NCI-H1436 treated with DMSO at 0.1 percent for 48 hours (cell line): Measurements from ENCODE around the gene PPEF1.

ENCODE experiments used
- DNase-seq: peaks from one replicate; lab custom pipeline; 2025; lab: John Stamatoyannopoulos, UW

Gene PPEF1, protein sequence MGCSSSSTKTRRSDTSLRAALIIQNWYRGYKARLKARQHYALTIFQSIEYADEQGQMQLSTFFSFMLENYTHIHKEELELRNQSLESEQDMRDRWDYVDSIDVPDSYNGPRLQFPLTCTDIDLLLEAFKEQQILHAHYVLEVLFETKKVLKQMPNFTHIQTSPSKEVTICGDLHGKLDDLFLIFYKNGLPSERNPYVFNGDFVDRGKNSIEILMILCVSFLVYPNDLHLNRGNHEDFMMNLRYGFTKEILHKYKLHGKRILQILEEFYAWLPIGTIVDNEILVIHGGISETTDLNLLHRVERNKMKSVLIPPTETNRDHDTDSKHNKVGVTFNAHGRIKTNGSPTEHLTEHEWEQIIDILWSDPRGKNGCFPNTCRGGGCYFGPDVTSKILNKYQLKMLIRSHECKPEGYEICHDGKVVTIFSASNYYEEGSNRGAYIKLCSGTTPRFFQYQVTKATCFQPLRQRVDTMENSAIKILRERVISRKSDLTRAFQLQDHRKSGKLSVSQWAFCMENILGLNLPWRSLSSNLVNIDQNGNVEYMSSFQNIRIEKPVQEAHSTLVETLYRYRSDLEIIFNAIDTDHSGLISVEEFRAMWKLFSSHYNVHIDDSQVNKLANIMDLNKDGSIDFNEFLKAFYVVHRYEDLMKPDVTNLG

DNA sequence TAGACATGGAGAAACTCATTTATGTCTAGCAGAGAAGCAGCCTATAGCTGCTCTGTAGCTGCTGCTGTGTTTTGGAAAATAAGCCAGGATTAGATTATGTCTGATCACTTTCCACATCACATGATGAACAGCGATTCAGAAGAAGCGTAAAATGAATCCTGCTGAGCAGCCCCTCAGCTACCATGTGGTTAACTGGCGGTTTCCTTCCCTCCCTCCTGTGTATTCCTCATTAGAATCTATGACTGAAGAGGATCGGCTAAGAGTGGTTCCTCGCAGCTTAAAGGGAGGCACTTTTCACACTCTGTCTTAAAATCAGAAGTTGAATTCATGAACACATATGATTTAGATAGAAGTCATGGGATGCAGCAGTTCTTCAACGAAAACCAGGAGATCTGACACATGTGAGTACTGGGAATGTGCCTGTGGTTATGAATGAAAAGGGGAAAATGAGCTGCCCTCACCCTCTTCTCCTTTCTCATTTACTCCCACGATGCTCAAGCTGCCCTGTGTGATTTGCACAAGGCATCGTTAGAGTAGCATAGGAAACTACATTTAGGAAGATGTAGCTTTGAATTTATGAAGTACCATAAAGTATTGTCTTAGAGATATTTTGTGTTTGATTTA, at the start of gene PPEF1:
Gene PPEF1 (plus strand): TSS at position 220 of the 624 bp plus-strand sequence. CDS start 136 bp downstream, at position 356.
- no peak for DNase-seq

DNA sequence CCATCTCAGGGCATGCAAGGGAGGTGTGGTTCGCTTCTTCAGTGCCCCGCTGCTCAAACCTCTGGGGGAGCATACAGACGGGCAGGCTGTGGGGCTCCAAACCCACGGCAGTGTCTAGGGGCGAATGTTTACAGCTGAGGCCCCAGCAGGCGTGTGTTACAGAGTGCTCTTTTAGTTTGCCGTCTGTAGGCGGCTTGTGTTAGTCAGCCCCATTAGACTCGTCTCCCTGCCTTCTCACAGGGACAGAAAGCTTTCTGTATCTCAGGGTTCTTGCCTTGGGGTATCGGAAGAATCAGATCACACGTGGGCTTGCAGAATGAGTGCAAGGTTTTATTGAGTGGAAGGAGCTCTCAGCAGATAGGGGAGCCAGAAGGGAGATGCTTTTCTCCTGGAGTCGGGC, 46.2 kb upstream of the PPEF1 start:
- DNase-seq: no peak

DNA sequence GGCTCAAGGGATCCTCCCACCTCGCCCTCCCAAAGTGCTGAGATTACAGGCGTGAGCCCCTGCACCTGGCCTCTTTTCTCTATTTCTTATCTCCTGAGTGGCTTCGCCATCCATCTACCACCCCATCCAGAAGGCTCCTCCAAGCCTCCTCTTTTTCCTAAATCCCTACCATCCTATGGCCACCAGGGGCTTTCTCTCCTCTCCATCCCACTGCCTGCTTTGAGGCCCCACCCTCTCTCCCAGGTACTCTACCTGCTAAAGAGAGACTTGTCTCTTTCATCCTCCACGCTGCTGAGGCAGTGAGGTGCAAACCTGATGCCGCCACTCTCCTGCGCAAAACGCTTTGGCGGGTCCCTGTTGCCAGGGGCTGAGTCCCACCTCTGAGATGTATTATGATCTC, 42.5 kb upstream of the PPEF1 start:
- no peak for DNase-seq

DNA sequence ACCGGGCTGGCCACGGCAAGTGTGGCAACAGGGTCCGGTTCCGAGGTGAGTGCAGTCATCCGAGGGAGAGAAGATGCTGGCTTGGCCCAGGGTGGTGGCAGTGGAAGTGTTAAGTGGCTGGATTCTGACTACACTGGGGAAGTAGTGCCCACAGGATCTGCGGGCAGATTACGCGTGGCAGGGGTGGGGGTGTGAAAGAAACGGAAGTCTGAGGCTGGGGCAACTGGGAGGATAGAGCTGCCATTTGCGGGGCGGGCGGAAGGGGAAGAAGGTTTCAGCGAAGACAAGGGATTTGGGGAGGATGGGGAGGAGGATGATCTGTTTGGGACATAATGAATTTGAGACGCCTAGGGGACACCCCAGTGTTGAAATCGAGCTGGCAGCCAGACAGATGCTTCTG, 40.8 kb upstream of the PPEF1 start:
- no peak for DNase-seq

DNA sequence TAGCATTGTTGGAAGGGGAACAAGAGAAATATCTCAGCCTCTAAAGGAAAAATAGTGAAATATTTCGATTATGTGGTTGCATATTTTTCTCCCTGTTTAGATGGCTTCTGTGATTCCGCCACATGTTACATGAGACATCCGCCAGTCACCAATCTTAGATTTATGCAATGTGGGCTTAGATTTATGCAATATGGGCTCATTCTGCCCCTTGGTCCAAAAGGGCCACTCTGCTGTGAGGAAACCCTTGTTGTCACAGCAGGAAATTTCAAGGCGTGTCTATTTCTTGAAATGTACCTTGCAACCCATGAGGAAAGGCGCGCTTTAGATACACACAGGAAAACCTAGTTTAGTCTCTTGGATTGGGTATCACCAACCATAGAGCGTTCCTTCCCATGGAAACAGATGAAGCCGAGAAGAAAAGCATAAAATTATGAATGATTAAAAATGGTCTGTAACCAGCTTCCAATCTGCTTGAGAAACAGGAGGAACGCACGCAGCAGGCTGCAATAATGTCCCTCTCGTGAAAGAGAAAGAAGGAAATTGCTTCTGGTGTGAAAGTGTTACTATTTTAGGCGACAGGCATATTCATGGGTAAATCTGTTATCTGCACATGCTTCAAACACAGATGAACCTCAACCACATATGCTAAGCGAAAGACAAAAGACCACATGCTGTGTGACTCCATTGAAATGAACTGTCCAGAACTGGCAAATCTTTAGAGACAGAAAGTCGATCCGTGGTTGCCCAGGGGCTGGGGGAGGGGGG, 39.2 kb upstream of the PPEF1 start:
- no peak for DNase-seq

DNA sequence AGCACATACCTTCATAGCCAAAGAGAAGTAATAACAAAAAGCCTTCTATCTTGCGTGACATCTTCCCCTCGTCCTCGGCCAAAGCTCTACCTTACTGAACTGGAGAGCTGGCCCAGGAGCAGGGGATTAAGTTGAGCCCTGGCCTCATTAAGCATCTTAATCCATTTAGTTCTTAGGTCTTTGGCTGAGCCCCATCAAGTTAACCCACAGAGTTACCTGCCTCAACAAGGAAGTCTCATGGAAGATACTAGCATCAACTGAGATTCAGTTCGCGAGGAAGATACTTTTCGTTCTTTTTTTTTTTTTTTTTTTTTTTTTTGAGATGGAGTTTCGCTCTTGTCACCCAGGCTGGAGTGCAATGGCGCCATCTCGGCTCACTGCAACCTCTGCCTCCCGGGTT, 35.4 kb upstream of the PPEF1 start, which contains the start of gene RS1:
Gene RS1 (minus strand): TSS at position 101 of the 400 bp plus-strand sequence. CDS start 40 bp downstream, at position 61.
- no peak for DNase-seq

DNA sequence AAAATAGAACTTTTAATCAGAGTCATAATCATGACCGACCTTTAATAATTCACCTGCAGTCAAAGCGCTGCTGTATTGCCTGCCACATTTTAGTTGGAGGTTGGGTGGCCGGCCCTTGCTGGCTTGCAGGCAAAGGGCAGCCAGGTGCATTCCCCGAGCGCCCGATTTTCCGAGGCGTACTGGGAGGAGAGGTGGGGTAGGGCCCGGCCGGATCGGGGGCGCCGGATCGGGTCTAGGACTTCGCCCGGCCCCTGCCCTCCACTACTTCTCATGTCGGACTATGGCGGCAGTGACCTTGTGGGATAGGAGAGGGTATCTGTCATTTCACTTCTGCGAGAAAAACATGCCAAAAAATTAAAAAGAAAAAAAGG, 33.0 kb upstream of the PPEF1 start:
- no peak for DNase-seq

DNA sequence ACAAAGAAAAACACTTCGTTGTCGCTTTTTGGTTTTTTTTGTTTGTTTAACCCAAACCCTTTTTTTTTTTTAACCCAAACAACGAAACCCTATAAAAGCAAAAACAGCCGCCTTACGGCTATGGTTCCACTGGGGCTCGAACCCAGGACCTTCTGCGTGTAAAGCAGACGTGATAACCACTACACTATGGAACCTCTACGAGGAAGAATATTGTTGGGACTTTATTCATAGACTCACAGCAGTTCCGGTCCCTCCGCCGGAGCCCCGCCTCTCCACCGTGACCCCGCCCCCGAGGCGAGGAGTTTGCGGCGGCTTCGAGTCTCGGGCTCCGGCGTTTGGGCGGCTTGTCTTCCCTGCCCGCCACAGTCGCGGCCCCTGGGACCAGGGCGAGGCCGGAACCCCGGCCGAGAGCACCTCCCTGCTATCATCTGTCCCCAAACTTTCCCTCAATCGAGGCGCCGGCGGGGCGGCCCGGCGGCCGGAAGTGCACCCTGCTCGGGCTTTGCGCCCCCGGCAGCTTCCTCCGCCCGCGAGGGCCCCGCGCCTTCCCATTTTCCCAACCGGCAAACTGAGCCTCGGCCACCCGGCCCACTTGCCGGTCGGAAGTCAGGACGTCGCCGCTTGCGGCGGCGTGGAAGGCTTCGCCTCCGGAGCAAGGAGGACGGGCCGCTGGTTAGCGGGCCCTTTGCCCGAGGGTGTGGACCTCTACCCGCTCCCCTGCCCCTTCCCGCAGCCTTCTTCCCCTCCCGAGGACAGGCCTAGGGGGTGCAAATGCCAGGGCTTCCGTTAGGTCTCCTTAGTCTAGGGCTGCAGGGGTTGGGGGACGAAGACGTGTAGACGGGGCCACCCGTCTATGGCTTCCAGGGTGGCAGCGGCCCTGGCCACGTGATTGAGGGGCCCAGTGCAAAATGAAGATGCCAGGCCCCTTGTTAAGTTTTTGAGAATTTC, 32.4 kb upstream of the PPEF1 start:
- no peak for DNase-seq

DNA sequence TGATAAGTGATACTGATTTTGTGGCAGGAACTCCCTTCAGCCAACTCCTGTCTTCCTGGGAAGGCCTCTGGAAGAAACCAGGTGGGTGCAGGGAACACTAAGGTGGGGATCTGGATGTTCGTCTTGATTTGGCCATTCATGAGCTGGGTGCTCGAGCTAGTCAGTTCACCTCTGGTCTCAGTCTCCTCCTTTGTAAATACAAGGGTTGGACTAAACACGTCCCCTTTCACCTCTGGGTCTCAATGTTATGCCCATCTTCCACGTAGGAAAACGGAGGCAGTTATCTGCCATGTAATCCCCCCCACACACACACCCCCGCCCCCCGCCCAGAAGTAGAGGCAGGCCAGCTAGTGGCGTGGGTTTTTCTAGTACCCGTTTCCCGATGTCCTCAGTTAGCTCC, 31.4 kb upstream of the PPEF1 start:
- no peak for DNase-seq

DNA sequence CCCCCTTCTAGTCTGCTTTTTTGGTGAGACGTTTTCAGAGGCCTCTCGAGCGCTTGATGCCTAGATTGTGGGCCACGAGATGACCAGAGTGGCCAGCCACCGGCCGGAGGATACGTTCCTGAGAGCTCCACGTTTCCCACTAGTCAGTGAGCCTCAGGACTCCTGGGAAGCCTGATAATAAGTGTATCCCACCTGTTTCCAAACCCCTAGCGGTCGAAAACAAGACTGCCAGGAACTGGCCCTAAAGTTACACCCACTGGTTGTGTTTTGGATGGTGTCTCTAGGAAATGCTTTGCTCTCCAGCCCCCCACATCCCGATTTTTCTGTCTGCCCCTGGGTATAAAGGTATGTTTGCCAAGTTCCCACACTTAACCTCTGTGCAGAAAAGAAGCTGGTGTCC, 31.0 kb upstream of the PPEF1 start:
- DNase-seq: no peak

DNA sequence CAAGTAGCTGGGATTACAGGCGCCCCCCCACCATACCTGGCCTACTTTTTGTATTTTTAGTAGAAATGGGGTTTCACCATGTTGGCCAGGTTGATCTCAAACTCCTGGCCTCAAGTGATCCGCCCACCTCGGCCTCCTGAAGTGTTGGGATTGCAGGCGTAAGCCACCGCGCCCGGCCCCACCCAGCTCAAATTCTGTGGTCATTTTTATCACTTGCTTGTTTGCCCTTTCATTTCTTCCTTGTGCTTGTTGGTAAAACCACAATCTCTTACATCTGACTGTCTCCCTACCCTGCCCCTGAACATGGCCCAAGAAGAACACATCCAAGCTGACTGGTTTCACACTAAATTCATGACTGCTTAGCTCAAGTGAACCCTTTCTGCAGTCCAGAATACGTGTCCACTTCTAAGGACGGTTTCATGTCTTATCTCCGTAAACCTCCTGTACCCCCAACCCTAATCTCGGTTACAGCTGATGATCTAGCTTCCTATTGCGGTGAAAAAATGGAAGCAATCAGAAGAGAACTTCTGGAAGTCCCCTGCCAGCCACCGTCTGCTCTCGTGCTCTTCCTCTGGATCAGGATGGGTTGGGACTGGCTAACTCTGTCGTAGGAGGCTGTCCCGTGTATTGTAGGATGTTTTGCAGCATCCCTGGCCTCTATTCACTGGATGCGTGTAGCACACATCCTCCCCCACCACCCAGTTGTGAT, 30.1 kb upstream of the PPEF1 start:
- no peak for DNase-seq

DNA sequence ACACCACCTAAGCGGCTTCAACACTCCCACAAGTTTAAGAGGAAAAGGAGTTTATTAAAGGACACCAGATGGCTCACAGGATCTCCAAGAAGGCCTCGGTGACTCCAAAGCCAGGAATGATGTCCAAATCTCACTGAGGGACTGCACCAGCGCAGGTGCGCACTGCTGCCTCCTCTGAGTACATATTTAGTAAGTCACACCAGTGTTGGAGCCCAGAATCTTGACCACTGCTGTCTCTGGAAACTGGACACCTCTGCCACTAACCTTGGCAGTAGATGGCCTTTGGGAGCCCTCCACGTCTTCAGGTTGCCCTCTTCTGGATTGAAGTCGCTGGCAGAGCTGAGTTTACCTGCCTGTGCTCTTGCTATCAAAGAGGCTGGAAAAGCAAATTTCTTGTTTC, 25.4 kb upstream of the PPEF1 start:
- DNase-seq: no peak

DNA sequence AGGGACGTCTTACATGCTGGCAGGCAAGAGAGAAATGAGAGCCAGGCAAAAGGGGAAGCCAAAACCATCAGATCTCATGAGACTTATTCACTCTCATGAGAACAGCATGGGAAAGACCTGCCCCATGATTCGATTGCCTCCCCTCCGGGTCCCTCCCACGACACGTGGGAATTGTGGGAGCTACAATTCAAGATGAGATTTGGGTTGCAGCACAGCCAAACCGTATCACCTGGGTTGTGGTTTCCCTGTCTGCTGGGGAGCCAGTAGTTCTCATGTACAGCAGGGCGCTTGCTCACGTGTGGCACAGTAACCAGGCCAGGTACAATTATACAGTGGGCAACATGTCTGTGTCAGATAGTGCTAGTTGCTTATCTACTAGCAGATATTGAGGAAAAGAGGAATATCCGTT, 24.5 kb upstream of the PPEF1 start:
- DNase-seq: no peak

DNA sequence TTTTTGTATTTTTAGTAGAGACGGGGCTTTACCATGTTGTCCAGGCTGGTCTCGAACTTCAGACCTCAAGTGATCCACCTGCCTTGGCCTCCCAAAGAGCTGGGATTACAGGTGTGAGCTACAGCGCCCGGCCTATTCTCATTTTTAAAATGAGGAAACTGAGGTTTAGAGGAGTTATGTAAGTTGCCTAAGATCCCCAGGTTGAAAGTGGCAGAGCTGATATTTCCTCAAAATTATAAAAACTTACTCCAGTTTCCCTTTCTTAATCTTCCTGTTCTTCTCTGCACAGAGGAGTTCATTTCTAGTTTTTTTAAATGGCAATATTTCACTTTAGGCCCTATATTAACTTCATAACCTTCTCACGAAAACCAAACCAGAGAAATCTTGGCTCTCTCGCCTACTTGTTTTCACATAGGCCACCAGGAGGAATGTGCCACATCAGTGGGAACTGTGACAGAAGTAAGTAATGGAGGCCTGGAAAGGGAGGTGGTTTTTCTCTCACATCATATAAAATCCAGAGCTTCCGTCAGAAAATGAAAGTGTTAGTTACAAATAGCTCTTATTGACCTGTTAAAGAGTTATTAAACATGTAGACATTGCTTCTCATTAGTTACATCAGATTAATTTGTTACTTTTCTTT, 19.5 kb upstream of the PPEF1 start:
- no peak for DNase-seq

DNA sequence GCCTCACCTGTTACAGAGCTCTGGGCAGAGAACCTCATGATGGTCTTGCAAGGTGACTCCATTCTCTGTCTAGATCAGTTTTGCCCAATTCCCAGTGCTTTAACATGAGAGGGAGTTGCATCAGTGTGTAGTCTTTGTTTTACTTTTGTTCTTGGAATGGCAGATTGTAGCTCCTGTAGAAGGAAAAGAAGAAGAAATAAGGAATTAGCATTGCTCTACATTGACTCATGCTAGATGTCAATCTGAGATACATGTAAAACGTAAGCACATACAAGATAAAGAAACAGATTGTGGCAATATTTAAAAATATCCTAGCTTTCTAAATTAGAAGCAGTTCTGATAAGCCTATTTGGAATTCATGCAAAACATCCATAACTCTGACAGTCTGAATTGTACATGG, 16.0 kb upstream of the PPEF1 start:
- no peak for DNase-seq

DNA sequence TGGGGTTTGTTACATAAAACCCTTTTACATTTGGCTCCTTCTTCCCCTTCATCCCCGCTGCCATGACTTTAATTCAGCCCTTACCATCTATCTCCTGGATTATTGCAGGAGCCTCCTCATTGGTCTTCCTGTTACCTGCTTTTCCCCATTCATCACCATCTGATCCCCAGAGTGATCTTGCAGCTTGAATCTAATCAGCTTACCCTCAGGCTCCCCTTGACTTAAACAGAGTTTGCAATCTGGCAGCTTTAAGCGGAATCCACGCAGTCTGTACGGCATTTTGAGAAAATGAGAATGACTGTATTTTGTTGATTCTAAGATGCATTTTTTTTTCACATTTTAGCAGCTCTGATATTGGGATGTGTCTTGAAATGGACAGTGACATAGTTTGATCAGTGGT, 14.9 kb upstream of the PPEF1 start:
- DNase-seq: no peak

DNA sequence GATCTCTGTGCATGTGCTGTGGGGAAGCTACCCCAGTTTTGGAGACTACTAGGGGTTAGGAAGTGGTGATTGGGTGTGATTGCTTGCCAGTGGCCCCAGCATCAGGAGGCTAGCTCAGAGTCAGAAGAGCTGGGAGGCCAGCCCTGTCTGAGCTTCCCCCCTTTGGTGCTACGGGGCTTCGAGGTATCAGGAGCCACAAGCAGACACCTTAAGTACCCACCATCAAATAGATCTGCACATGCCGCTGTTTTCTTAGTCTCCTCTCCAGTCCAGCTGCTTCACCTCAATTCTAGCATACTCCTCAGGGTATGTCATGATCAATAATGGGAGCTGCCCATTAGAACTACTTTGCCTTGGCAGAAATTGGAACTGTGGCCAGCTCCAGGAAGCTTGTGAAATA, 10.8 kb upstream of the PPEF1 start:
- DNase-seq: no peak

DNA sequence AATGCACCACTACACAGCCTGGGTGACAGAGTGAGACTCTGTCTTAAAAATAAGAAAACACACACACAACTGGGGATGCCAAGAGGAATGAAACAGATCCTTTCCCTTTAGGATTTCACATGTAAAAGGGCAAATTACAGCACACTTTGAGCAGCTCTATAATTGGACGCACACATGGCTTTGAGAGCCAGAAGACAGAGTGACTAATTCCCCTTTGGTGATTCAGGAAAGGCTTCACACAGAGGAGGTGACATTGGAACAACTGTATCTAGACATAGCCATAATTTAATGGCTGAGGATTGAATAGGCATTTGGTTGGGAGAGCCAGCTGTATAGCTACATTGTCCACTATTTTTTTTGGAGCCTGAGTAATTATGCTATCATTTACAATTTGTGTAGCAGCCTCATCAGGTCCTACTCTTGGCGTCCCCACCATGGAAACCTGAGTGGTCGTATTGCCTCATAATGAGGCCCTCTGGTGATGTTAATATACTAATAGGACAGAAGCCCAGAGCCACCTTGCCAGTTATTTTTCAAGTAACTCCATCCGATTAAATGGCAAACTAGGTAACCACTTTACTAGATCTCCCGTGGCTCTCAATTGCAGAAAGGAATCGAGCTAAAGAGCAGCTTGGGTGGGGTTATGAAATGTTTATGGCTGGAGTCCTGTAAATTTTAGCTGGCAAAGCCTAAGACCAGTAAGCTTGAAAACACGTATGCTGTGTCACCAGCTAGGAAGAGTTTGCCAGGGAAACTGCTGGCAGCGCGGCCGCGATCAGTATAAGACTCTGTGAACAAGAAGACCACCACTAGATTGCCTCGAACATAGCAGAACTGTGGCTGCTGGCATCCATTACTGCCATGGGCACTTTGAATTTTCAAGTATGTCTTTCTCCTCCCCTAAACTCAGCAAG, 8.5 kb upstream of the PPEF1 start:
- no peak for DNase-seq
